GM19328 (cell line): ENCODE data around the gene VASH2.
"Not testable (repeated sequence)": the region's sequence is repeated elsewhere in the genome, so short reads cannot be mapped to it uniquely, and the experiment has no call there.

Experiments used
- ATAC-seq: cut with Tn5 transposase; IDR thresholded peaks from one replicate; pipeline ENCODE4 v1.9.1; 2021; ENCODE audit warnings: mild to moderate bottlenecking, moderate library complexity; ENCODE audit not compliant: unreplicated experiment

VASH2 gene

DNA sequence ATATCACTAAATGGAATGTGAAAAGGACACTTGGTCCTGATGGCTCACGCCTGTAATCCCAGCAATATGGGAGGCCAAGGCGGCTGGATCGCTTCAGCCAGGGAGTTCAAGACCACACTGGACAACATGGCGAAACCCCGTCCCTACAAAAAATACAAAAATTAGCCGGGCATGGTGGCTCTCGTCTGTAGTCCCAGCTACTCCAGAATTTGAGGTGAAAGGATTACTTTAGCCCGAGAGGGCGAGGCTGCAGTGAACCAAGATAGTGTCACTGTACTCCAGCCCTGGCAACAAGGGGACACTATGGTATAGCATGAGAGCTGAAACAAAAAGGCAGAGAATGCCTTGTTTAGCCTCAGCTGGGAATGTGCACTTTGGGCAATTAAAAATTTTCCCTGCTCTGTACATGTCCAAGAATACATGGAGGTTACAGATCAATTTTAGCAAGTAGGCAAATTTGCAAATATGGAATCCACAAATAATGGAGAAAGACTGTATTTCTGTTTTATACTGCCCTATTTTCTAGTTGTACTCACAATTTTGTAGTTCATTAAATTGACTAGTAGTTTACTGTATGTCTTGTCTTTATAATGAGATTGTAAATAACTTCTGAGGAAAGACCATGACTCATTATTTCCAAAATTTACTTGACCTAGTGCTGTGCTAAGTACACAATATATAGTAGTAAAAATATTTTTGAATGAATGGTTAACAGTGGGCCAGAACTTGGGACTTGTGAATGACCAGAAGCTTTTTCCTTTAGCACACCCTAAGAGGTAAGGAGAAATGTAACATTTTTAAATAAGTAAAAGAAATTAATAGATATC lies 67.3 kb downstream of the VASH2 start:
- no peak for ATAC-seq

DNA sequence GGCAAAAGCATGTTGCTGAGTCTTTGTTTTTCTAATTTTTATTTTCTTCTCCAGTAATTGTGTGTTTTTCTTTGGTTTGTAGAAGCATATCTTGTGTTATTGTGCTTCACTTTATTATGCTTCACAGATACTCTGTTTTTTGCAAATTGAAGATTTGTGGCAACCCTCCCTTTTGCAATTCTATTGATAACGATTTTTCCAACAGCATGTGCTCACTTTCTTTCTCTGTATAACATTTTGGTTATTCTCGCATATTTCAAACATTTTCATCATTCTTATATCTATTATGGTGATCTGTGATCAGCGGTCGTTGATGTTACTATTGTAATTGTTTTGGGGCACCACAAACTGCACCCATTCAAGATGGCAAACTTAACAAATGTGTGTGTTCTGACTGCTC lies 69.1 kb downstream of the VASH2 start:
- no peak for ATAC-seq

GRCh38 chr1:213020016-213020415 lies 69.7 kb downstream of the VASH2 start:
- ATAC-seq = no peak

- not testable (repeated sequence) for ATAC-seq
Measured at GRCh38 chr1:213027024-213027423, 76.7 kb downstream of the VASH2 start.

DNA sequence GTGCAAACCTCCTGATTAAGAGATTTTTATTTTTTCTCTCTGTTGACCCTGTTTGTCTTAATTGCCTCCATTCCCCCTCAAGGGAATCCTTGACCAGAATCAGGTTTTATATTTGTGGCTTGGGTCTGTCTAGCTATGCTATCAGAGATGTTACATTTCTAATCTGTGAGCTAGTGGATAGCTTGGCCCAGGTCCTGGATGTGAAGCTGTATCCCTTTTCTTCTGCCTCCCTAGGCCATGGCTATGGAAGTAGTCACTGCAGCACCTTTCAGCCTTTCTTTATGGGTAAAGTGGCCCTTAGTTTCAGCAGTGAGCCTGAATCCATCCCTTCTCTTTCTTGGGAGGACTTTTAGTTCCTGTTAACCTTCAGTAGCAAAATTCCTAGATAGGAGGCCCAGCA lies 82.3 kb downstream of the VASH2 start:
- ATAC-seq = no peak

GRCh38 chr1:213034713-213035112 lies 84.4 kb downstream of the VASH2 start:
- ATAC-seq = no peak

DNA sequence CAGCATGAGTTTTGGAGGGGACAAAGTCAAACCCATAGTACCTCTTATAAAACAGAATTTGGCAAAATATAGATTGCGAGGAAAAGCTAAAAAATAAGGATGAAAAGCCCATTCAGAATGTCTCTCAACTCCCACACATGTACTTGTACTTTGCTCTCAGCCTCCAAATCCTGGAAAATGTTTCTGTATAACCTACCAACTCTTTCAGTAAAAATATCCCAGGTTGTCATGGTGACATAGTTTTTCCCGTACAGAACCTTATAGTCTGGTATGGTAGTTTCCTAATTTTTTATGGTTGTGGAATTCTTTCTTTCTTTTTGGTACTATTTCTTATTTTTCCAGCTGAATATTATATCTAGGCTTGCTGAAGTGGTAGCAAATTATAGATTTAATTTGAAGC lies 85.2 kb downstream of the VASH2 start:
- ATAC-seq = no peak
